SK-N-SH (cell line): ENCODE measurements around the gene DNAH7. TPM values are rescaled to one million over a fixed set of nuclear protein-coding genes. Genes with fewer than 3 reads are reported as not detected.

Source experiments
- CTCF ChIA-PET: fragments of 300-600, 350-600 bp; formaldehyde crosslinking; extraction: SDS; loops from one replicate; lab custom pipeline; 2021; lab: Yijun Ruan, JAX
- POLR2A ChIA-PET: fragments of 350-600 bp; sonication (Branson Sonifier 250); formaldehyde crosslinking; extraction: SDS; loops from one replicate; lab custom pipeline; 2020; ENCODE audit warnings: antibody characterized with exemption, inconsistent platforms; lab: Yijun Ruan, JAX
- DNase-seq: peaks from one replicate; pipeline ENCODE4 v3.0.0; 2012
- H2AFZ ChIP-seq: fragments of 200-600 bp; sonication (generic); 2 replicates; pipeline ENCODE4 v1.8.1; 2016; ENCODE audit warnings: antibody characterized with exemption, mild to moderate bottlenecking, low read depth
- H3F3A ChIP-seq: fragments of 200-600 bp; sonication (generic); replicated peaks from 2 replicates; pipeline ENCODE3; 2016; ENCODE audit warnings: antibody characterized with exemption, mild to moderate bottlenecking; ENCODE audit not compliant: insufficient read depth
- H3K27ac ChIP-seq, 2 experiments: fragments of 200-500 bp in 1 of 2; fragments of 200-600 bp in 1 of 2; sonication (Bioruptor generic) in 1 of 2; sonication (generic), shearing (Covaris generic) in 1 of 2; 2 replicates each; pipeline versions ENCODE4 v1.5.1 to v1.6.1; 2014 to 2016; ENCODE audit warnings: low read depth in 2 of 2, inconsistent platforms in 1 of 2, low read length in 1 of 2, mild to moderate bottlenecking in 1 of 2, mixed read lengths in 1 of 2
- H3K27me3 ChIP-seq: fragments of 200-600 bp; sonication (generic), shearing (Covaris generic); 2 replicates; pipeline ENCODE4 v1.6.1; 2016; ENCODE audit warnings: mixed run types; ENCODE audit not compliant: insufficient read depth
- H3K36me3 ChIP-seq, 2 experiments: fragments of 200-500 bp in 1 of 2; fragments of 200-600 bp in 1 of 2; sonication (Bioruptor generic) in 1 of 2; sonication (generic) in 1 of 2; replicated peaks in 1 of 2; 2 replicates each; pipeline versions ENCODE3 to v1.5.1; 2014 to 2016; ENCODE audit warnings: low read length in 1 of 2, mild to moderate bottlenecking in 1 of 2; ENCODE audit not compliant: insufficient read depth in 2 of 2, control insufficient read depth in 1 of 2
- H3K4me1 ChIP-seq, 2 experiments: fragments of 200-500 bp in 1 of 2; fragments of 200-600 bp in 1 of 2; sonication (Bioruptor generic) in 1 of 2; sonication (generic), shearing (Covaris generic) in 1 of 2; 2 replicates each; pipeline versions ENCODE4 v1.5.1 to v1.6.1; 2014 to 2016; ENCODE audit warnings: low read depth in 1 of 2, low read length in 1 of 2, mixed run types in 1 of 2; ENCODE audit not compliant: insufficient read depth in 2 of 2, control insufficient read depth in 1 of 2
- H3K4me2 ChIP-seq: fragments of 200-600 bp; sonication (generic), shearing (Covaris generic); 2 replicates; pipeline ENCODE4 v1.6.1; 2017; ENCODE audit warnings: mixed run types
- H3K4me3 ChIP-seq, 2 experiments: fragments of 200-500 bp in 1 of 2; fragments of 200-600 bp in 1 of 2; sonication (Bioruptor generic) in 1 of 2; sonication (generic), shearing (Covaris generic) in 1 of 2; 2 replicates each; pipeline versions ENCODE4 v1.5.1 to v1.8.1; 2014 to 2016; ENCODE audit warnings: low read depth in 2 of 2, inconsistent platforms in 1 of 2, low read length in 1 of 2, mild to moderate bottlenecking in 1 of 2, mixed read lengths in 1 of 2, moderate library complexity in 1 of 2
- H3K79me2 ChIP-seq: fragments of 200-600 bp; sonication (generic); 2 replicates; pipeline ENCODE4 v1.8.1; 2017; ENCODE audit warnings: mild to moderate bottlenecking; ENCODE audit not compliant: insufficient read depth
- H3K9ac ChIP-seq: fragments of 200-600 bp; sonication (generic); 2 replicates; pipeline ENCODE4 v1.6.1; 2017; ENCODE audit warnings: mixed run types
- H3K9me2 ChIP-seq: fragments of 200-600 bp; sonication (generic); 2 replicates; pipeline ENCODE4 v1.6.1; 2017; ENCODE audit warnings: mixed run types
- H3K9me3 ChIP-seq: fragments of 200-600 bp; sonication (generic); 2 replicates; pipeline ENCODE4 v1.6.1; 2017; ENCODE audit warnings: mixed run types, mild to moderate bottlenecking, moderate library complexity
- H4K20me1 ChIP-seq: fragments of 200-600 bp; sonication (generic); 2 replicates; pipeline ENCODE4 v1.6.1; 2017; ENCODE audit warnings: mild to moderate bottlenecking, mixed run types; ENCODE audit not compliant: insufficient read depth
- CHD2 ChIP-seq: fragments of 150-350 bp; IDR thresholded peaks from 2 replicates; pipeline ENCODE4 v1.6.1; 2018; ENCODE audit warnings: low read length; ENCODE audit not compliant: partially characterized antibody
- ELF1 ChIP-seq: IDR thresholded peaks from 2 replicates; pipeline ENCODE4 v1.4.0; 2012
- EP300 ChIP-seq, 2 experiments: IDR thresholded peaks; 2 replicates each; pipeline versions ENCODE4 v1.4.0 to v1.6.1; 2012; ENCODE audit warnings: borderline replicate concordance in 1 of 2, low read depth in 1 of 2, low read length in 1 of 2
- FOXJ3 ChIP-seq: sonication (generic); formaldehyde crosslinking; IDR thresholded peaks from 2 replicates; pipeline ENCODE4 v1.5.1; 2020; ENCODE audit warnings: mild to moderate bottlenecking, missing genetic modification reagents
- FOXM1 ChIP-seq: IDR thresholded peaks from 2 replicates; pipeline ENCODE4 v1.4.0; 2012; ENCODE audit warnings: low read depth, mild to moderate bottlenecking
- GABPA ChIP-seq: IDR thresholded peaks from 2 replicates; pipeline ENCODE4 v1.4.0; 2012; ENCODE audit warnings: low read depth, mild to moderate bottlenecking
- GATA2 ChIP-seq: sonication (generic); formaldehyde crosslinking; IDR thresholded peaks from 2 replicates; pipeline ENCODE4 v1.5.0; 2020; ENCODE audit warnings: mild to moderate bottlenecking, missing genetic modification reagents
- MXI1 ChIP-seq: IDR thresholded peaks from 2 replicates; pipeline ENCODE4 v1.6.1; 2012; ENCODE audit warnings: mild to moderate bottlenecking, low read depth, low read length, improper control_type of control experiment
- RCOR1 ChIP-seq: fragments of 150-350 bp; IDR thresholded peaks from 2 replicates; pipeline ENCODE4 v1.6.1; 2017; ENCODE audit warnings: antibody characterized with exemption, low read length
- RFX5 ChIP-seq: IDR thresholded peaks from 2 replicates; pipeline ENCODE4 v1.6.1; 2012; ENCODE audit warnings: mild to moderate bottlenecking, improper control_type of control experiment, low read length
- SIN3A ChIP-seq: IDR thresholded peaks from 2 replicates; pipeline ENCODE4 v1.6.1; 2012; ENCODE audit warnings: low read depth, mild to moderate bottlenecking, low read length, moderate library complexity, borderline replicate concordance
- SMC3 ChIP-seq: IDR thresholded peaks from 2 replicates; pipeline ENCODE4 v1.6.1; 2012; ENCODE audit warnings: low read depth, low read length, improper control_type of control experiment
- TCF12 ChIP-seq: IDR thresholded peaks from 2 replicates; pipeline ENCODE4 v1.4.0; 2012
- USF1 ChIP-seq: IDR thresholded peaks from 2 replicates; pipeline ENCODE4 v1.4.0; 2012; ENCODE audit warnings: low read depth, borderline replicate concordance
- WGBS: methylation state at CpG from one replicate; pipeline ENCODE4 v1.1.6; 2017; ENCODE audit warnings: low lambda C conversion rate; 5-methylcytosine and 5-hydroxymethylcytosine counted together
- polyA plus RNA-seq, 3 experiments: library from polyadenylated mRNA; depleted of rRNA; stranded (reverse); fragments of >200 nt; gene quantifications; 2 replicates each; pipeline ENCODE4 v1.2.3, GENCODE V29; 2012
- TF ChIP-seq, protein P1 (sequence below): fragments of 200-600 bp; sonication (generic); IDR thresholded peaks from 2 replicates; pipeline ENCODE4 v1.6.1; 2017; ENCODE audit warnings: antibody characterized with exemption, mild to moderate bottlenecking, moderate library complexity
- TF ChIP-seq, protein P2 (sequence below): fragments of 150-350 bp; IDR thresholded peaks from 2 replicates; pipeline ENCODE4 v1.6.1; 2016; ENCODE audit warnings: mild to moderate bottlenecking, low read depth, low read length
- TF ChIP-seq, protein P3 (sequence below): IDR thresholded peaks from 2 replicates; pipeline ENCODE4; 2012
- TF ChIP-seq, protein P4 (sequence below): IDR thresholded peaks from 2 replicates; pipeline ENCODE4 v1.6.1; 2012; ENCODE audit warnings: mild to moderate bottlenecking, low read depth, low read length, moderate library complexity

The DNAH7 gene
- polyA plus RNA-seq, 1 of the 3 experiments (the other 2 are of a cell fraction), result 1.2 TPM

- ChIA-PET CTCF (no interaction called here), POLR2A (no interaction called here)
- Histone ChIP-seq H3K4me1 (no peaks in the 10 kb centered on the region), H3K9me2 (no peaks in the 10 kb centered on the region), H3K27me3 (no peaks in the 10 kb centered on the region), H3F3A (no peaks in the 10 kb centered on the region), H2AFZ (no peak overlapping the region), H4K20me1 (no peaks in the 10 kb centered on the region), H3K27ac (no peak overlapping the region), H3K79me2 (no peaks in the 10 kb centered on the region), H3K36me3 (no peaks in the 10 kb centered on the region), H3K4me2 (no peak overlapping the region), H3K9ac (no peak overlapping the region), H3K9me3 (no peaks in the 10 kb centered on the region), H3K4me3 (no peak overlapping the region)
- no peak for DNase-seq
- TF ChIP-seq, protein P1, sequence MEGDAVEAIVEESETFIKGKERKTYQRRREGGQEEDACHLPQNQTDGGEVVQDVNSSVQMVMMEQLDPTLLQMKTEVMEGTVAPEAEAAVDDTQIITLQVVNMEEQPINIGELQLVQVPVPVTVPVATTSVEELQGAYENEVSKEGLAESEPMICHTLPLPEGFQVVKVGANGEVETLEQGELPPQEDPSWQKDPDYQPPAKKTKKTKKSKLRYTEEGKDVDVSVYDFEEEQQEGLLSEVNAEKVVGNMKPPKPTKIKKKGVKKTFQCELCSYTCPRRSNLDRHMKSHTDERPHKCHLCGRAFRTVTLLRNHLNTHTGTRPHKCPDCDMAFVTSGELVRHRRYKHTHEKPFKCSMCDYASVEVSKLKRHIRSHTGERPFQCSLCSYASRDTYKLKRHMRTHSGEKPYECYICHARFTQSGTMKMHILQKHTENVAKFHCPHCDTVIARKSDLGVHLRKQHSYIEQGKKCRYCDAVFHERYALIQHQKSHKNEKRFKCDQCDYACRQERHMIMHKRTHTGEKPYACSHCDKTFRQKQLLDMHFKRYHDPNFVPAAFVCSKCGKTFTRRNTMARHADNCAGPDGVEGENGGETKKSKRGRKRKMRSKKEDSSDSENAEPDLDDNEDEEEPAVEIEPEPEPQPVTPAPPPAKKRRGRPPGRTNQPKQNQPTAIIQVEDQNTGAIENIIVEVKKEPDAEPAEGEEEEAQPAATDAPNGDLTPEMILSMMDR, result no peak
- TF ChIP-seq GATA2 (CRISPR knock-in tag), result no peak
- no peak for TF ChIP-seq GABPA
- no peak for TF ChIP-seq RFX5
- TF ChIP-seq, protein P2, sequence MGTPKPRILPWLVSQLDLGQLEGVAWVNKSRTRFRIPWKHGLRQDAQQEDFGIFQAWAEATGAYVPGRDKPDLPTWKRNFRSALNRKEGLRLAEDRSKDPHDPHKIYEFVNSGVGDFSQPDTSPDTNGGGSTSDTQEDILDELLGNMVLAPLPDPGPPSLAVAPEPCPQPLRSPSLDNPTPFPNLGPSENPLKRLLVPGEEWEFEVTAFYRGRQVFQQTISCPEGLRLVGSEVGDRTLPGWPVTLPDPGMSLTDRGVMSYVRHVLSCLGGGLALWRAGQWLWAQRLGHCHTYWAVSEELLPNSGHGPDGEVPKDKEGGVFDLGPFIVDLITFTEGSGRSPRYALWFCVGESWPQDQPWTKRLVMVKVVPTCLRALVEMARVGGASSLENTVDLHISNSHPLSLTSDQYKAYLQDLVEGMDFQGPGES, result no peak
- TF ChIP-seq ELF1, result no peak
- no peak for TF ChIP-seq SMC3
- TF ChIP-seq SIN3A, result no peak
- no peak for TF ChIP-seq MXI1
- 81% methylated on average over 2 of the region's 2 CpGs for WGBS
These were observed 274.8 kb downstream of the DNAH7 start for GRCh38 chr2:195793881-195794280.

GRCh38 chr2:195782156-195782555 is 286.5 kb downstream of the DNAH7 start:
- Histone ChIP-seq H3K9me2 (no peaks in the 10 kb centered on the region), H3K36me3 (no peaks in the 10 kb centered on the region), H3K4me3 (no peak overlapping the region), H4K20me1 (no peaks in the 10 kb centered on the region), H3K4me2 (no peak overlapping the region), H3K4me1 (no peaks in the 10 kb centered on the region), H3K79me2 (no peaks in the 10 kb centered on the region), H3K9me3 (no peaks in the 10 kb centered on the region), H3K27ac (no peak overlapping the region), H3K9ac (no peak overlapping the region), H3F3A (no peaks in the 10 kb centered on the region), H3K27me3 (no peaks in the 10 kb centered on the region), H2AFZ (no peak overlapping the region)
- no peak for DNase-seq
- ChIA-PET POLR2A (interaction anchor here (0.6 kb wide), 1 partner anchor 181 kb away, joined by 3 read pairs; no protein-coding TSS in a partner anchor), CTCF (no interaction called here)
- TF ChIP-seq FOXJ3 (CRISPR knock-in tag) (no peak), GABPA (no peak), RCOR1 (no peak), TCF12 (no peak), FOXM1 (no peak), EP300 (IDR thresholded peaks at IDR 0.05; ENCODE audit: borderline replicate concordance in 1 of 2, low read depth in 1 of 2, low read length in 1 of 2) (no peak), CHD2 (no peak), USF1 (no peak)
- TF ChIP-seq, protein P3, sequence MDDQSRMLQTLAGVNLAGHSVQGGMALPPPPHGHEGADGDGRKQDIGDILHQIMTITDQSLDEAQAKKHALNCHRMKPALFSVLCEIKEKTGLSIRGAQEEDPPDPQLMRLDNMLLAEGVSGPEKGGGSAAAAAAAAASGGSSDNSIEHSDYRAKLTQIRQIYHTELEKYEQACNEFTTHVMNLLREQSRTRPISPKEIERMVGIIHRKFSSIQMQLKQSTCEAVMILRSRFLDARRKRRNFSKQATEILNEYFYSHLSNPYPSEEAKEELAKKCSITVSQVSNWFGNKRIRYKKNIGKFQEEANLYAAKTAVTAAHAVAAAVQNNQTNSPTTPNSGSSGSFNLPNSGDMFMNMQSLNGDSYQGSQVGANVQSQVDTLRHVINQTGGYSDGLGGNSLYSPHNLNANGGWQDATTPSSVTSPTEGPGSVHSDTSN, result no peak
- TF ChIP-seq, protein P4, sequence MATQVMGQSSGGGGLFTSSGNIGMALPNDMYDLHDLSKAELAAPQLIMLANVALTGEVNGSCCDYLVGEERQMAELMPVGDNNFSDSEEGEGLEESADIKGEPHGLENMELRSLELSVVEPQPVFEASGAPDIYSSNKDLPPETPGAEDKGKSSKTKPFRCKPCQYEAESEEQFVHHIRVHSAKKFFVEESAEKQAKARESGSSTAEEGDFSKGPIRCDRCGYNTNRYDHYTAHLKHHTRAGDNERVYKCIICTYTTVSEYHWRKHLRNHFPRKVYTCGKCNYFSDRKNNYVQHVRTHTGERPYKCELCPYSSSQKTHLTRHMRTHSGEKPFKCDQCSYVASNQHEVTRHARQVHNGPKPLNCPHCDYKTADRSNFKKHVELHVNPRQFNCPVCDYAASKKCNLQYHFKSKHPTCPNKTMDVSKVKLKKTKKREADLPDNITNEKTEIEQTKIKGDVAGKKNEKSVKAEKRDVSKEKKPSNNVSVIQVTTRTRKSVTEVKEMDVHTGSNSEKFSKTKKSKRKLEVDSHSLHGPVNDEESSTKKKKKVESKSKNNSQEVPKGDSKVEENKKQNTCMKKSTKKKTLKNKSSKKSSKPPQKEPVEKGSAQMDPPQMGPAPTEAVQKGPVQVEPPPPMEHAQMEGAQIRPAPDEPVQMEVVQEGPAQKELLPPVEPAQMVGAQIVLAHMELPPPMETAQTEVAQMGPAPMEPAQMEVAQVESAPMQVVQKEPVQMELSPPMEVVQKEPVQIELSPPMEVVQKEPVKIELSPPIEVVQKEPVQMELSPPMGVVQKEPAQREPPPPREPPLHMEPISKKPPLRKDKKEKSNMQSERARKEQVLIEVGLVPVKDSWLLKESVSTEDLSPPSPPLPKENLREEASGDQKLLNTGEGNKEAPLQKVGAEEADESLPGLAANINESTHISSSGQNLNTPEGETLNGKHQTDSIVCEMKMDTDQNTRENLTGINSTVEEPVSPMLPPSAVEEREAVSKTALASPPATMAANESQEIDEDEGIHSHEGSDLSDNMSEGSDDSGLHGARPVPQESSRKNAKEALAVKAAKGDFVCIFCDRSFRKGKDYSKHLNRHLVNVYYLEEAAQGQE, result no peak
- 88% methylated on average over 2 of the region's 2 CpGs for WGBS
